GM10248 (cell line): ENCODE data around the gene SGF29.
A peak's percentile ranks its signal among the peaks of the same experiment; 100 is the strongest.

Source experiments
- CTCF ChIA-PET: fragments of 300-600 bp; sonication (Branson Sonifier 250); formaldehyde crosslinking; extraction: SDS; loops from one replicate; lab custom pipeline; 2021; ENCODE audit warnings: antibody characterized with exemption; lab: Yijun Ruan, JAX
- POLR2A ChIA-PET: fragments of 350-650 bp; sonication (Branson Sonifier 250); formaldehyde crosslinking; extraction: SDS; loops from one replicate; lab custom pipeline; 2020; ENCODE audit warnings: antibody characterized with exemption; lab: Yijun Ruan, JAX
- DNase-seq: peaks from one replicate; pipeline ENCODE4 v3.0.0; 2012; ENCODE audit errors: extremely low spot score
- TF ChIP-seq, protein P1 (sequence below): IDR thresholded peaks from 2 replicates; pipeline ENCODE4 v1.5.1; 2012; ENCODE audit warnings: mild to moderate bottlenecking, low read depth; ENCODE audit errors: extremely low read depth, missing control alignments, control extremely low read depth

The SGF29 gene

GRCh38 chr16:28553776-28554633, at the start of gene SGF29:
Gene SGF29, plus strand, starts transcription at chr16:28553920. Its CDS starts 27,150 bp downstream, at chr16:28581070.
- ChIA-PET CTCF (interaction anchor here (1.3 to 2.5 kb wide), 3 partner anchors 10 to 63 kb away, joined by 4 to 7 read pairs (median 4); partner anchors contain the start of gene CLN3), POLR2A (no interaction called here)
- TF ChIP-seq, protein P1, sequence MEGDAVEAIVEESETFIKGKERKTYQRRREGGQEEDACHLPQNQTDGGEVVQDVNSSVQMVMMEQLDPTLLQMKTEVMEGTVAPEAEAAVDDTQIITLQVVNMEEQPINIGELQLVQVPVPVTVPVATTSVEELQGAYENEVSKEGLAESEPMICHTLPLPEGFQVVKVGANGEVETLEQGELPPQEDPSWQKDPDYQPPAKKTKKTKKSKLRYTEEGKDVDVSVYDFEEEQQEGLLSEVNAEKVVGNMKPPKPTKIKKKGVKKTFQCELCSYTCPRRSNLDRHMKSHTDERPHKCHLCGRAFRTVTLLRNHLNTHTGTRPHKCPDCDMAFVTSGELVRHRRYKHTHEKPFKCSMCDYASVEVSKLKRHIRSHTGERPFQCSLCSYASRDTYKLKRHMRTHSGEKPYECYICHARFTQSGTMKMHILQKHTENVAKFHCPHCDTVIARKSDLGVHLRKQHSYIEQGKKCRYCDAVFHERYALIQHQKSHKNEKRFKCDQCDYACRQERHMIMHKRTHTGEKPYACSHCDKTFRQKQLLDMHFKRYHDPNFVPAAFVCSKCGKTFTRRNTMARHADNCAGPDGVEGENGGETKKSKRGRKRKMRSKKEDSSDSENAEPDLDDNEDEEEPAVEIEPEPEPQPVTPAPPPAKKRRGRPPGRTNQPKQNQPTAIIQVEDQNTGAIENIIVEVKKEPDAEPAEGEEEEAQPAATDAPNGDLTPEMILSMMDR, result peak; percentile 31
- peak; percentile 96 for DNase-seq

DNA sequence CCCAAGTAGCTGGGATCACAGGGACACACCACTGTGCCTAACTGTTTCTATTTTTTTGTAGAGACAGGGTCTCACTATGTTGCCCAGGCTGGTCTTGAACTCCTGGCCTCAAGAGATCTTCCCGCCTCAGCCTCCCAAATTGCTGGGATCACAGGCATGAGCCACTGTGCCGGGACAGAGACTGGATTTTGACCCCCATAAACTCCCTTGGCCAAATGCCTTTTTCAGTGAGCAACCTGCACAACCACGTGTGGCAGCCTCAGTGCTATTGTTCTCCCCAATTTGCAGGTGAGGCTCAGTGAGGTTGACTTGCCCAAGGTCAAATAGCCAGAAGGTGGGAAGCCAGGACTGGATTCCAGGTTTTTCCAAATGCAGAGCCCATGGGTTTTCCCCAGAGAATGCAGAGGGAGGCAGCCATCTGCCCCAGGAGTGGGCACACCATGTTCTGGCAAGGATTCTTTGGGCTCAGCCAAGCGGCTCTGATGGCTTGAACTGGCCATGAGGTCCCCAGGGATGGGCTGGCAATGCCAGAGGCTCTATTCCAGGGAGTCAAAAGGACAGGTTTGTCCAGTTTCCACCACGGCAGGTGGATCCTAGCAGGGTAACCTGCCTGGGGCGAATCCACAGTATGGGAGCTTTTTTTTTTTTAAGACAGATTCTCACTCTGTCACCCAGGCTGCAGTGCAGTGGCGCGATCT, 48.9 kb upstream of the SGF29 start:
- DNase-seq, result no peak
- POLR2A ChIA-PET, result no interaction called here
- CTCF ChIA-PET, result no interaction called here
- TF ChIP-seq, protein P1, result no peak

DNA sequence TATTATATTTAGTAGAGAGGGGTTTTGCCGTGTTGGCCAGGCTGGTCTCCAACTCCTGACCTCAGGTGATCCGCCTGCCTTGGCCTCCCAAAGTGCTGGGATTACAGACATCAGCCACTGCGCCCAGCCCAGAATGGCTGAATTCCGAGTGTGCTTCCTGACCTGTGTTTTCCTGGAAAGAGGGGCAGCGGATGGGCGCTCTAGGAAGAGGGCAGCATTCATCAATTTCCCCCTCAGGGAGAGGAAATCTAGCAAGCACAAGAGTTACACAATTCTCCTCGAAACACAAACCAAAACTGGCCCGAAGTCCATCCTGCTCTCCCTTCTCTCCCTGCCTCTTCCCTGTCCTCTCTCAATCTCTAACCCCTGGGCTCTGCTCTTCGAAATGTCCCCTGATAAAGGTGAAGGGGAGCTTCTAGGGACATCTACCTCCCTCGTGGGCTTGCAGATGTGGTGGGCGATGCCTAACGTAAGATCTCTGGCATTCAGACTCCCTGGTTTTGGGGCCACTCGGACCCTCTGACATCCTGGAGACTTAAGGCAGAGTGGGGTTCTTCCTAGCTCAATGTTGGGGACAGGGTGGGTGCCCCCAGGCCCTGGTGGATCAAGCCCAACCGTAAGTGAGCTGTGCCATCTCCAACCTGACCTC, 48.1 kb upstream of the SGF29 start:
- ChIA-PET CTCF (no interaction called here), POLR2A (no interaction called here)
- no peak for DNase-seq
- TF ChIP-seq, protein P1, result no peak

DNA sequence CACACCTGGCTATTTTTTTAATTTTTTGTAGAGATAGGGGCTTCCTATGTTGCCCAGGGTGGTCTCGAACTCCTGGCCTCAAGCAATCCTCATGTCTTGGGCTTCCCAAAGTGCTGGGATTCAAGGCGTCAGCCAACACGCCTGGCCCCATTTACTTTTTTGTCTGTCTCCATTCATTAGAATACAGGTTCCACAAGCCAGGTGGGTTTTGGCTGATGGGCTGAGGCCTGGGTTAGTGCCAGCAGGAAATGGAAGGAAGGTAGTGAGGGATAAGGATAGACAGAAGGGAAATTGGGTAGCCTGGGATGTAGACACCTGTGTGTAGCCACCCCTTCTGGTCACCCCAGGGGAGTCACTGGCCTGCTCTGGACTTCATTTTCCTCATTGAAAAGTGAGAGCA, 42.7 kb upstream of the SGF29 start:
- TF ChIP-seq, protein P1, result no peak
- ChIA-PET POLR2A (no interaction called here), CTCF (no interaction called here)
- no peak for DNase-seq

- TF ChIP-seq, protein P1, result no peak
- DNase-seq, result peak; percentile 6
- POLR2A ChIA-PET, result no interaction called here
- CTCF ChIA-PET, result no interaction called here
These were observed 41.6 kb upstream of the SGF29 start for GRCh38 chr16:28511801-28512789.
